Spleen (tissue), 11 donors: ENCODE data around the gene HLA-G. TPM values are rescaled to one million over a fixed set of nuclear protein-coding genes. Genes with fewer than 3 reads are reported as not detected.

Experiments used
- DNase-seq: peaks from one replicate; pipeline ENCODE4 v3.0.0-alpha.2; 2020
- H3K27ac ChIP-seq, 8 donors: fragments of 200-600 bp; sonication (generic) in 7 of 8; 1 replicate in 4 of 8; 2 replicates in 4 of 8; pipeline versions ENCODE4 v1.5.0 to v1.8.0; 2016 to 2021; ENCODE audit warnings: inconsistent platforms in 4 of 8, mild to moderate bottlenecking in 4 of 8, moderate library complexity in 1 of 8
- H3K27me3 ChIP-seq, 7 donors: fragments of 200-600 bp; sonication (generic) in 6 of 7; replicated peaks in 1 of 7; 1 replicate in 4 of 7; 2 replicates in 3 of 7; pipeline versions ENCODE4 v1.5.0 to v1.8.0; 2016 to 2021; ENCODE audit warnings: inconsistent platforms in 3 of 7, mild to moderate bottlenecking in 1 of 7
- H3K36me3 ChIP-seq, 6 donors: fragments of 200-600 bp; sonication (generic) in 5 of 6; 1 replicate in 4 of 6; 2 replicates in 2 of 6; pipeline versions ENCODE4 v1.5.0 to v1.8.0; 2016 to 2021; ENCODE audit warnings: inconsistent platforms in 2 of 6
- H3K4me1 ChIP-seq, 6 donors: fragments of 200-600 bp; sonication (generic) in 5 of 6; 1 replicate in 3 of 6; 2 replicates in 3 of 6; pipeline versions ENCODE4 v1.5.0 to v1.8.0; 2016 to 2021; ENCODE audit warnings: inconsistent platforms in 3 of 6
- H3K4me3 ChIP-seq, 8 donors: fragments of 200-600 bp; sonication (generic) in 7 of 8; 1 replicate in 4 of 8; 2 replicates in 4 of 8; pipeline versions ENCODE4 v1.5.0 to v1.8.0; 2016 to 2021; ENCODE audit warnings: inconsistent platforms in 4 of 8, mild to moderate bottlenecking in 4 of 8, moderate library complexity in 2 of 8
- H3K9me3 ChIP-seq, 8 donors: fragments of 200-600 bp; sonication (generic) in 7 of 8; 1 replicate in 4 of 8; 2 replicates in 4 of 8; pipeline versions ENCODE4 v1.5.0 to v1.8.0; 2016 to 2021; ENCODE audit warnings: inconsistent platforms in 4 of 8
- CTCF ChIP-seq, 11 experiments: fragments of 200-600 bp in 7 of 11; fragments of 450-650 bp in 4 of 11; sonication (generic) in 4 of 11; IDR thresholded peaks in 8 of 11; conservative IDR thresholded peaks in 3 of 11; 1 replicate in 7 of 11; 2 replicates in 4 of 11; pipeline versions ENCODE4 v1.4.0 to v1.8.0; 2016 to 2021; ENCODE audit warnings: antibody characterized with exemption in 11 of 11, inconsistent platforms in 4 of 11, mild to moderate bottlenecking in 1 of 11
- POLR2A ChIP-seq, 3 donors: fragments of 450-650 bp; IDR thresholded peaks; one replicate each; pipeline ENCODE4 v1.5.1; 2017; ENCODE audit warnings: antibody characterized with exemption in 3 of 3, mild to moderate bottlenecking in 1 of 3
- POLR2AphosphoS5 ChIP-seq, 3 donors: sonication (generic); formaldehyde crosslinking; IDR thresholded peaks; one replicate each; pipeline ENCODE4 v1.5.1; 2017; ENCODE audit warnings: antibody characterized with exemption in 3 of 3
- WGBS, 5 donors: extraction: QIAGEN DNeasy Blood & Tissue Kit in 3 of 5; methylation state at CpG; one replicate each; pipeline versions ENCODE4 v1.1.5 to v1.1.7; 2013 to 2018; 5-methylcytosine and 5-hydroxymethylcytosine counted together
- intact Hi-C: fragments of 100-400 bp; cut with DNase I; formaldehyde crosslinking; loops from one replicate; pipeline ENCODE4 v1.15.0; 2023; ENCODE audit warnings: low total_unique reads
- polyA plus RNA-seq, 3 donors: library from polyadenylated mRNA; stranded (reverse); fragments of 200-250 nt; gene quantifications; one replicate each; pipeline ENCODE4 v1.2.1, GENCODE V29; 2013
- total RNA-seq, 7 donors: library from RNA; depleted of rRNA in 3 of 7; stranded (reverse); fragments of >200 nt in 3 of 7; fragmentation: NEBNext Ultra II Directional in 4 of 7; extraction: Animal tissue kit (Norgen Biotek cat#: 25700) in 4 of 7; gene quantifications; one replicate each; pipeline versions ENCODE4 v1.1.0 to v1.2.1, GENCODE V29; 2016 to 2021
- donor health status: healthy with polysubstance abuse.
- donor health status: DM: no; HTN: no; CAD: no; lungs with moderate emphysema.
- donor health status: DM: no; HTN: no; CAD: no.
- donor health status: Bipolar disorder and iron deficiency.
- donor health status: healthy.
- donor health status: DM: no; HTN: no; CAD: no.
- donor health status: DM: yes; HTN: yes; CAD: no.

HLA-G gene
- total and polyA plus RNA-seq, 10 donors: 0.15 to 9.6 (median 1.4) TPM; not detected in 1

- no peaks in the 10 kb centered on the region for H3K36me3 ChIP-seq
- H3K27ac ChIP-seq: no peak overlapping the region
- 0 to 48% (median 33%) methylated on average over 1 of the region's 1 CpG; no CpG with 5 or more reads in 1 of the 5 donors for WGBS, 5 donors
- TF ChIP-seq CTCF (IDR thresholded peaks at IDR 0.05 in 8 of 11, conservative IDR thresholded peaks at IDR 0.05 in 3 of 11): no peak
- TF ChIP-seq POLR2A (IDR thresholded peaks at IDR 0.05): no peak
- no peak for TF ChIP-seq POLR2AphosphoS5 (IDR thresholded peaks at IDR 0.05)
- DNase-seq: no peak
- no peaks in the 10 kb centered on the region for H3K27me3 ChIP-seq
- intact Hi-C loops: no loop called here
- H3K9me3 ChIP-seq: no peaks in the 10 kb centered on the region
- H3K4me3 ChIP-seq: no peak overlapping the region
- H3K4me1 ChIP-seq: no peaks in the 10 kb centered on the region
Observed at GRCh38 chr6:29813066-29813465, 14.6 kb upstream of the HLA-G start.

DNA sequence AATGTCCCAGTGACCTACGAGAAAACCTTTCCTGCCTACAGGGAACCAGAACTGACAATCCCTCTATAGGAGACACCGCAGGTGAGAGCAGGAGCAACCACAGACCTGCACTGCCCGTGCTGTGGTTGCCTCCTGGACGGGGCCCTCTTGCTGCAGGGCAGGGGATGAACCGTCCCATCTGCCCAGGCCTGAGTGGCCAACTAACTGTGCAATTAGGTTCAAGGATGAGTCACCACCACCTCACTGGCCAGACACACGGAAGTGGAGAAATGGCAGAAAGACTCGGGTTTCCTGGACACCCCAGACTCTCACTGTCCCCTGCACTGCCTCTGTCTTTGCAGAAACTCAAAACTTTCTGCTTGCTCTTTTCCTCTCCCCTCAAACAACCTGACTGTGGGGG, 13.8 kb upstream of the HLA-G start:
- no peak for TF ChIP-seq POLR2A (IDR thresholded peaks at IDR 0.05)
- TF ChIP-seq CTCF (IDR thresholded peaks at IDR 0.05 in 8 of 11, conservative IDR thresholded peaks at IDR 0.05 in 3 of 11): no peak
- no peak for TF ChIP-seq POLR2AphosphoS5 (IDR thresholded peaks at IDR 0.05)
- Histone ChIP-seq H3K4me1 (no peaks in the 10 kb centered on the region), H3K36me3 (no peaks in the 10 kb centered on the region), H3K27me3 (peaks cover 0 to 2% (median 0%) of the 10 kb centered on the region in 7 donors), H3K27ac (no peak overlapping the region), H3K4me3 (no peak overlapping the region), H3K9me3 (no peaks in the 10 kb centered on the region)
- no peak for DNase-seq
- 60 to 74% (median 67%) methylated on average over 4 to 7 of the region's 7 CpGs for WGBS, 5 donors
- intact Hi-C loops: no loop called here

DNA sequence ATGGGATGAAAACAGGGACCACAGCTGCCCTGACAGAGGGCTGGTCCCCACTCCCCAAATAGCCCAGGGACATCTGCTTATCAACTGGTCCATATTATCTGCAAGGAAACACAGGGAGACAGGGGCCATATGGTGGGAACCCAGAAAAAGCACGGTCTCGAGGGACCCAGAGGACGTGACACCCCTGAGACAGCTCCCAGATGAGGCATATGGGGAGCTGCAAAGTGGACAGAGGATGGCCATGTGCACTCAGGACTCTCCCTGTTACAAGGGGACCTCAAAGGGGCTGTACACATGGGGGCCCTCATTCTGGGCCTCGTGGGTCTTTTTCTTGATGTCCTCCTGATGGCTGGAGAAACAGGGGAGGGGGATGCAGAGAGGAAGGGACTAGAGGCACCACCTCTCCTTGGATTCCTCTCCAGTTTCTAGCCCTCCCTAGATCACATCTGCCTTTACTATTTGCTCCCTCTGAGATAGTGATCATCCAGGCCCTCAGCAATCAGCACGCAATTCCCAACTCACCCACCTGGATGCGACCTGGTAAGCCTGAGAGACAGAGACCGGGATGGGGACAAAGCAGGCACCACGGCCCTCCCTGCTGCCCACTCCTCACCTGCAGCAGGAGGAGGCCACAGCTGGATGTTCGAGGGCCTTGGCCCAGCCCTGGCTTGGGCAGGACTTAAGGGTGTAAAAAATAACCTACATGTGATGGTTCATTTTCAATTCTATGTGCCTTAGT, 13.1 kb upstream of the HLA-G start:
- no peak for DNase-seq
- Histone ChIP-seq H3K4me1 (no peaks in the 10 kb centered on the region), H3K4me3 (no peak overlapping the region), H3K27ac (no peak overlapping the region), H3K36me3 (no peaks in the 10 kb centered on the region), H3K27me3 (peaks cover 0 to 8% (median 0%) of the 10 kb centered on the region in 7 donors), H3K9me3 (no peaks in the 10 kb centered on the region)
- WGBS, 5 donors: 58 to 75% (median 74%) methylated on average over 9 of the region's 9 CpGs
- intact Hi-C loops: no loop called here
- TF ChIP-seq POLR2AphosphoS5 (IDR thresholded peaks at IDR 0.05) (no peak), CTCF (IDR thresholded peaks at IDR 0.05 in 8 of 11, conservative IDR thresholded peaks at IDR 0.05 in 3 of 11) (no peak), POLR2A (IDR thresholded peaks at IDR 0.05) (no peak)

DNA sequence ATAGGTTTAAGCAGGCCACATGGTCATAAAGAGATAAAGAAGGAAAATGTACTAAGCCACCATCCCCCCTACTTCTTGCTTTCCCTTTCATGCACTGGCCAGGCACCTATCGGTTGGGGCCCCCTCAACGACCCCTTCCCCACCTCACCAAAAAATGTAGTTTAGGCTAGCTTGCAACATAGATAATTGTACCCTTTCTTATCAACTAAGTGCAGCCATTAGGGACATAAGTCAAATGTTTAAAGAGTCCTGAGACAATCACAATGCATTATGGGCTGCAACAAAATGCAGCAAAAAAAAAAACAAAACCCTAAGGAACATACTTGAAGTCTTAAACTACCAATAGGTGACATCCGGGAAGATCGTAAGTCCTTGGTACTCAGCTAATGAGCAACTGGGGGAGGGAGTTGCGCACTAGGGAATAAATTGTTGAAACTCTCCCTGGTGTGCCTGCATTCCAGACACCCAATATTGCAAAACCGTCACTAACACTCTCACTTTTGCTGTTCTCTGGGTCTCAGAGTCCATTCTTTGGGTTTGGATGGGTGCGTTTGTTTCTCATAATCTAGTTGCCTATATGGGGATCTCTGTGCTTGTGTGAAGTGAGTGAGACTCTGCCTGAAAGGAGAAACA, 12.4 kb upstream of the HLA-G start:
- intact Hi-C loops: no loop called here
- Histone ChIP-seq H3K4me1 (no peaks in the 10 kb centered on the region), H3K9me3 (no peaks in the 10 kb centered on the region), H3K36me3 (no peaks in the 10 kb centered on the region), H3K27ac (no peak overlapping the region), H3K4me3 (no peak overlapping the region), H3K27me3 (peaks cover 0 to 13% (median 0%) of the 10 kb centered on the region in 7 donors)
- WGBS, 5 donors: 73 to 82% (median 77%) methylated on average over 7 of the region's 7 CpGs
- no peak for DNase-seq
- TF ChIP-seq POLR2A (IDR thresholded peaks at IDR 0.05) (no peak), CTCF (IDR thresholded peaks at IDR 0.05 in 8 of 11, conservative IDR thresholded peaks at IDR 0.05 in 3 of 11) (no peak), POLR2AphosphoS5 (IDR thresholded peaks at IDR 0.05) (no peak)
